ENCODE results near the gene STK25.
"Not testable (repeated sequence)": the region's sequence is repeated elsewhere in the genome, so short reads cannot be mapped to it uniquely, and the experiment has no call there.

The STK25 gene

DNA sequence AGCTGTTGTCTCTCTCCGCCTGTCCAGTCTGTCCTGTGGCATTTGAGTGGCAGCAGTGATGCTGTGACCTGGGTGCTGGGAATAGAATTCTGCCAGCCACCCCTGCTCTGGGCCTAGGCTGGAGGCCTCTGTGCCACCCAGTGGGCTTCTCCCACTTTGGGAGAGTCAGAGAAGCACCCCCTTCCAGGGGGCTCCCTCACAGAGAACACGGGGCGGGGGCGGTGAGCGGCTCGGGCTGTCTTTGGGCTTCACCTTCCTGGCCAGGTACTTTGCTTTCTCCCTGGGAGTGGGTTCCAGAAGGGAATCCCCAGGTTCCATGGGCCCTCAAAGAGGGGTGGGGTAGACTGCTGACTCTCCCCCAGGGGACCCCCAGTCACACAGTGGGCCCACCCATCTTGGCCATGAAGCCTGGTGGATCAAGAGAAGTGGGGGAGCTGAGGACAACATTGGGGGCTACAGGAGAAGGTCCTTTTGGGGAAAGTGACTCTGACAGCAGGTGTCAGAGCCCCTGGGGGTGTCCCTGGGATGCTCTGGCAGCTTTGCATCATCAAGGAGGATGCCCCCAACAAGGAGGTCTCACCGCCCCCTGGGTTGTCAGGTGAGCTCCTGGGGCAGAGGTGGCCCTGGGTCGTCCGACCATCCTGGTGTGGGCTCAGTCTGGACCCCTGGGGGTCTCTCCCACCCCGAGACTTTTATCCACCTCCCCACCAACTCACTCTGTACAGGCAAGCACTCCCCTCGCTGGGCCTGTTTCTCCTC, 31.4 kb upstream of the STK25 start:
- DNase-seq, result no peak

DNA sequence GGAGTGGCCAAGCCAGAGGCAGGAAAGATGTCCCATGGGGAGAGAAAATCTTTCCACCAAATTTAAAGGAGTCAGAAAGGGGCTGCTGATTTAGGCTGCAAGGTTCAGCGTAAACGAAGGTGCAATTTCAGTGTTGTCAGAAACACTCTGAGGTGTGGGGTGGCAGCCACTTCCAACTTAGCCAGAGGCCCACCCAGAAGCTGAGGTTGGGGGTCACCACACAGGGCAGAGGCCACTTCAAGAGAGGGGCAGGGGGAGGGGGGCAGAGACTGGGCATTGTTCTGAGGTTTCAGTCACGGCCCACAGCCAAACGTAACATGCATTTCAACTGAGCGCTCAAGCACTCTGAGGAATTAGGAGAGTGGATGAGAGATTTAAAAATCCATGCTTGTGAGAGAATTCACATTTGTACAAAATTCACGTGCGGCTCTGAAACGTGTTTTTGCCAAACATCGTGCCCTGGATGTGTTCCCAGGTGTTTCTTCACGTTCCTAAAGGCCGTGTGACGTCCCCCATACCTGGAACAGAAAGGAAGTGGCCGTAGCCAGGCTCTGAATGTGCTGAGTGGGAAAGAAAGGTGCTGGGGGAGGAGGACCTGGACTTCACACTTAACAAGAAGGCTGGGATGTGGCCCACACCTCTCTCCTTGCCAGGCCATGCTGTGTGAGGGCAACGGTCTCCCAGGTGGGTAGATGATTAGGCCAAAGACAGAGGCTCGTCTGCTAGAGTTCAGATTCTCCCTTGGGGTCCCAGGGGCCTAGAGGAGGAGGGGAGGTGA, 30.6 kb upstream of the STK25 start:
- DNase-seq, result no peak

DNA sequence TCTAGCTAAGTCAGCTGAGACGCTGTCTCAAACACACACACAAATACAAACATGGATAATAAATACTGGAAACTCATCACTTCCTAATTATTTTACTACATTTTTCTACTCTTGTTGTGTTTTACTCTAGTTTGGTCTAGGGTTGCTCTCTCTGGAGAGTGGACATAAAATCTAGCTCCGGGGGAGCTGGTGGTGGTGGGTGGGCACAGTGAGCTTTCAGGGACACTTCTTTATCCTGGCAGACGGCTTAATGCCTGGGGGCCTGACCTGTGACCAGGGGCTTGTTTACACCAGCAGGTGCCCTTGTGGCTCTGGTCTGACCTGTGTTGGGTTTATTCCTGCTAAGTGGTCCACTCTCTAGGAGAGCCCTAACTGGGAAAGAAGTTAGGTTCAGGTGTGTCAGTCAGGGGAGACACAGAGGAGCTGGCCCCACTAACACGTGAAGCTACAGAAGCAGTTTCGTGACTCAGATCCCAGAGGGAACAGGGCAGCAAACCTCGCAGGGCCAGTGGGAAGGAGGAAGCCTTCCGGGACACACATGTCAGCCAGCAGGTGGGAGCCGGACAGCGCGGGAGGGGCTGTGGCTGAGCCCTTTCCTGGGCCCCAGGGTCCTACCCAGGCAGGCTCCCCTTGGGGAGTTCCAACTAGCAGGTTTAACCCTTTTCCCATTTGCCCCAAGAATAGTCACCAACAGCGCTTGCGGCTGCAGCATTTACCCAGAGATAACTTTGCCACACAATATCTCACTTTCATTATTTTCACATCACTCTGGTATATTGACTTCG, 27.7 kb upstream of the STK25 start:
- no peak for DNase-seq

DNA sequence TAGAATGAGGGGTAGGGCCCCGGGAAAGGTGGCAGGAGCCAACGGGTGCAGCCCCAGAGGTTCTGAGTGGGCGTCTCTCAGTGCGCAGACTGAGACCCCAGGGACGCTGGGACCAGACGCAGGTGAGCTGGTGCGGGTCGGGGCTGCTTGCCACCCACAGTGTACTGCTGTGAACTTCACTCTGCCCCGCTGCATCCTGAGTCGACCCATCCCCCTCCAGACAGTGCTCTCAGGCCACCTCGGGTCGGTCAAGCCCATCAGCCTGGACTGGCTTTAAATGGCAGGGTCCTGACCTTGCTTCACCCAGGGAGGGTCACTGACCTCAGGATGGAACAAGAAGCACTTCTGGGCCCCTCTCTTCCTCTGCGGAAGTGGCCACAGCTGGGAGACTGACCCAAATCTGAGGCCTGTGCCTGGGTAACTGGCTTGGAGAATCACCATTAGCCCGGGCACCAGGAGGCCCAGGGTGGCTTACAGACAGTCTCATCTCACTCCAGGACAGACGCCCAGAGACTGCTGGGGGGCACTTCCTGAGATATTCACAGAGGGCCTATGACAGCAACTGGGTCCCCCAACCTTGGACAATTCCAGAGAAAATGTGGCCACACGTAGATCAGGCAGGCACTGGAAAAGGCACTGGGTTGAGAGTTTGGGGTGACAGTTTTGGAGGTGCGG, 26.5 kb upstream of the STK25 start:
- DNase-seq, result no peak

DNA sequence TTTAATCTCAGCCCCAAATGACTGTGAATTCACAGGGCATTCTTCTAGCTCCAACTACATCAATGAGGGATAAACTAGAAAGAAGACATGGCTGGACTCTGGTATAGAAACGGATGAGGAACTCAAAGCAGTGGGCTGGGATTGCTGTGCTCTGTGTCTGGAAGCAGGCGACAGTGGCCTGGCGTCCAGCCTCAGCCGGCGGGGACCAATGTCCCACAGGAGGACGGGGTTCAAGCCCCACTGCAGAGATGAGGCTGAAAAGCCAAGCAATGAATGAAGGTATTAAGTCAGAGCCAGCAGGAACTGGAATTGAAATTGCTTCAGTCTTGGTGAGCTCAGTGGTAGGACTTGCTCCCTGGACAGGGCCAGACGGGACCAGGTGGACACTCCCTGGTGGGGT, 25.9 kb upstream of the STK25 start:
- no peak for DNase-seq

DNA sequence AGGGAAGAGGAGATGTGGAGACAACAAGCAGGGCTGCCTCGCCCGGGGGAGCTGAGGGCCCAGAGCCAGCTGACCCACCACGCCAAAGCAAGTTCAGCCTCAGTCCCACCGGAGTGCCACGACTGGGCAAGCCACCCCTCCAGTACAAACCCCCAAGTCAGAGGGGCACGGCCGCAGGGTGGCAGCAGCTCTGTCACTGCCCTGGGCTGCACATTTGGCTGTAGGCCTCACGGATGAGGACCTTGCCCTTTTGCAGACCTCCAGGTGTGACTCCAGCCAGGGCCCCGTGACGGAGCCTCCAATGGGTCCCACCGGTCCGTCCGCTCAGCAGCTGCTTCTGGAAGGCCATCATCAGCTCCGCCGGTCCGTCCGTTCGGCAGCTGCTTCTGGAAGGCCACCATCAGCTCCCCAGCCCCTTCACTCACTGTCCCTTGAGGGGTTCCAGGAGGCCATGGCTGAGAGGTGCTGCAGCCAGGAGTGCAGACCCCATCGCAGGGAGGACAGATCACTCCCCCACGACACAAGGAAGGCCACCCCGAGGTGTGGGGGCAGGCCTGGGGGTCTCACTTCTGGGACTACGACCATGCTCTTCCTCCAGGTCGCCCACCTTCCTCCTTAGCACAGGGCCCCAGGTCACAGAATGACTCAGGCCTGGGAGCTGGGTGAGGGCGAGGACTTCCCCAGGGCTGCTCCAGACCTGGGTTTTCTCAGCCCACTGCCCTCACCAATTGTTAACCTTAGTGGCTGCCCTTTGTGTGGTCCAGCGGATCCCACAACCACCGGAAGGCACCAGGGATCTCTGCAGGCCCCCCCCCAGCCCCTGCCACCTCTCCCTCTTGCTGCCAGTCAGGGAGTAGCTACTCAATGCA, 24.6 kb upstream of the STK25 start:
- no peak for DNase-seq

DNA sequence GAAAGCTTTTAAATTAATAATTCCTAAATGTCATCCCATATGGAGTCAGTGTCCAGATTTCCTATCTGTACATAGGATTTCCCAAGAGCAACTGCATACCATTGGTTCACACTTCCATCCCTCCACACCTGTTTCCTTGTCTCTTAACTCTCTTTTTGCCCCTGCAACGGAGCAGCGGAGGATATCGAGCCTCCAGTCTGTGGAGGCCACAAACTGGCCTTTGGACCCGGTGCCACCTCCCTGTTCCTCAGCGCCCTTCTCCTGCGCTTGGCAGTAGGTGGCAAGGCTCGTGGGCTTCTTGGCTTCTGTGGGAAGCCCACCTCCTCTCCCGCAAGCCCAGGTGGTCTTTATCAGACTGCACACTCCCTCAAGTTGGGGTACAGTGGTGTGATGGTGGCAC, 23.8 kb upstream of the STK25 start:
- no peak for DNase-seq

DNA sequence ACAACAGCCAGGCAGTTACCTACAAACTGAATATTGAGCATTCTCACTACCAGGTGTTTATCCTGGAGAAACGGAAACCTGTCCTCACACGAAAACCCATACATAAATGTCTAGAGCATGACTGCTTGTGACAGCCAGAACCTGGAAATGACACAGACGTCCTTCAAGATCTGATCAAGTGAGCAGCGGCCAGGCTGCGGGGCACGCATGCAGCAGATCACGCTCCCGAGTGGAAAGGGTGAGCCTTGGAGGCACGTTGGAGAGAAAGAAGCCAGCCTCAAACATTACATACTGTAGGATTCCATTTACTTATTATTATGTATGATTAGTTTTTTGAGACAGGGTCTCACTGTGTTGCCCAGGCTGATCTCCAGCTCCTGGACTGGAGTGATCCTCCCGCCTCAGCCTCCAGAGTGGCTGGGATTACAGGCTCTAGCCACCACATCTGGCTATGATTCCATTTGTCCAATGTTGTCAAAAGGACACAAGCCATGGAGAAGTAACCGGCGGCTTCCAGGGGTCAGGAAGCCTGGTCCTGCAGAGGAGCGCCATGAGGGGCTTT, 22.9 kb upstream of the STK25 start:
- no peak for DNase-seq

DNA sequence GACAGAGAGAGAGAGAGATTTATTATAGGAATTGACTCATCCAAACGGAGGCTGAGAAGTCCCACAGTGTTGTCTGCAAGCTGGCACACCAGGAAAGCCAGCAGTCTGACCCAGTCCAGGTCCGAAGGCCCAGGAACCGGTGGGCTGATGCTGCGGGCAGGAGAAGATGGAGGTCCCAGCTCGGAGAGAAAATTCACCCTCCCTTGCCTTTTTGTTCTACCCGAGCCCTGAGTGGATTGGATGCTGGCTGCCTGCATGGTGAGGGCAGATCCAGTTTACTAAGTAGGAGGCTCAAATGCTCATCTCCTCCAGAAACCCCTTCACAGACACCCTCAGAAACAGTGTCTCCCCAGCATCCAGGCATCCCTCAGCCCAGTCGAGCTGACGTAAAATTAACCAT, 22.2 kb upstream of the STK25 start:
- no peak for DNase-seq

DNA sequence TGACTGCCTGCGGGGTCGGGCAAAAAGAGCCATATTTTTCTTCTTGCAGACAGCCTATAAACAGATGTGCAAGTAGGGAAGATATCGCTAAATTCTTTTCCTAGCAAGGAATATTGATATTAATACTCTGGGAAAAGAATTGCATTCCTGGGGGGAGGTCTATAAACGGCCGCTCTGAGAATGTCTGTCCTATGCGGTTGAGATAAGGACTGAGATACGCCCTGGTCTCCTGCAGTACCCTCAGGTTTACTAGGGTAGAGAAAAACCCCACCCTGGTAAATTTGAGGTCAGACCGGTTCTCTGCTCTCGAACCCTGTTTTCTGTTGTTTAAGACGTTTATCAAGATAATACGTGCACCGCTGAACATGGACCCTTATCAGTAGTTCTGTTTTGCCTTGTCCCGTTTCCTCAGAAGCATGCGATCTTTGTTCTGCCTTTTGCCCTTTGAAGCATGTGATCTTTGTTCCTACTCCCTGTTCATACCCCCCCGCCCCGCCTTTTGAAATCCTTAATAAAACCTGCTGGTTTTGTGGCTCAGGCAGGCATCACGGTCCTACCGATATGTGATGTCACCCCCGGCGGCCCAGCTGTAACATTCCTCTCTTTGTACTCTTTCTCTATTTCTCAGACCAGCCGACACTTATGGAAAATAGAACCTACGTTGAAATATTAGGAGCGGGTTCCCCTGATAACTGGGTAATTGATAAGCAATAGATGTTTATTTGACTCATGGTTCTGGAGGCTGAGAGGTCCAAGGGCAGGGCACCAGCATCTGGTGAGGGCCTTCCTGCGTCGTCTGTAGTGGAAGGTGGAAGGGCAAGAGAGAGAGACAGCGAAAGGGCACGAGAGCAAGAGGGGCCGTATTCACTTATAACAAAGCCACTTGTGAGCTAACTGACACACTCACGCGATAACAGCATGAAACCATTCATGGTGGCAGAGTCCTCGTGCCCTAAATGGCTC, 17.7 kb upstream of the STK25 start:
- DNase-seq, result not testable (repeated sequence)

DNA sequence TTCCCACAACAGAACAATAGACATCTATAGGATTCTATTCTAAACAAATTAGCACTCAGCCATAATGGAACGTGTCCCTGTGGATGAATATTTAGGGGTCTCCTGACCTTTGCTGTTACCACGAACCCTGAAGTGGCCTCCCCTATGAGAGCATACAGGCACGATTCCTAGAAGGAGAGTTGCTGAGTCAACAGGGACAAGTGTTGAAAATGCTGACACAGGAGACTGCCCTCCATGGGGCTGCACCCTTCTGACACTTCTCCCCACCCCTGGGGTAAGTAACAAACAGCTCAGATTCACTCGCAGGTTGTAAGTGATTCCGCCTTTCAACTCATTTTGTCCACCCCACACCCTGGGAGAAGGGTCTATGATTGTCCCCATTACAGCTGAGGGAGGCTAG, 14.1 kb upstream of the STK25 start:
- DNase-seq, result no peak

DNA sequence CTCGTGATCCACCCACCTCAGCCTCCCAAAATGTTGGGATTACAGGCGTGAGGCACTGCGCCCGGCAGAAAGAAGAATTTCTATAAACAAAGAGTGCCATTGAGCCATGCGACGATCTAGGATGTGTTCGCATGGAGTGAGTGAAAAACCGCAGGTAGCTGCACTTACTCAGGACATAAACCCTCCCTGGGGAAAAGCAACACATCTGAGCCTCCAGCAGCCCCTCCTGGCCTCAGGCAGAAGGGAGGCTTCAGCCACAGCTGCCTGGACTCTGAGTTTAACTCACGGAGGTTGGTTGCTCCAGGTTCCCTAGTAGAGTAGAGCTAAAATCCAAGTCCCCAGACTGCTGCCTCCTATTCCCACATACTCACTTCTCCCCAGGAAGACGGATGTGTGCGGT, 11.3 kb upstream of the STK25 start:
- DNase-seq, result no peak

DNA sequence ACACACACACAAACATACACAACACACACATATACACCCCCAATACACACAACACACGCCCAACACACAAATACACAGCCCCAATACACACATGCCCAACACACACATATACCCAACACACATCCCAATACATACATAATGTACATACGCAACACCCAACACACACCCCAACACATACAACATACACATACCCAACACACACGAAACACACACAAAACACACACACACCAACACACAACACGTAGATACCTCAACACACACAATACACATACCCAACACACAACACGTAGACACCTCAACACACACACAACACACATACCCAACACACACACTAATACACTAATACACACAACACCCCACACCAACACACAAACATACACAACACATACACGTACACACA, 8.9 kb upstream of the STK25 start:
- DNase-seq, result no peak

DNA sequence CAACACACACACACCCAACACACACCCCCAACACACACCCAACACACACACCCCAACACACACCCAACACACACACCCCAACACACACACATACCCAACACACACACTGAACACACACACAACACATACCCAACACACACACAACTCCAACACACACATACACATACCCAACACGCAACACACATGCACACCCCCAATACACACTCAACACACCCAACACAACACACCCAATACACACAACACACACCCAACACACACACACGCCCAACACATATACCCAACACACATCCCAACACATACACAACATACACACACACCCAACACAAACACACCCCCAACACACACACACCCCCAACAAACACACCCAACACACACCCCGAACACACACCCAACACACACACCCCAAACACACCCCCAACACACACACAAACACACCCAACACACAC, 8.2 kb upstream of the STK25 start:
- DNase-seq, result no peak

DNA sequence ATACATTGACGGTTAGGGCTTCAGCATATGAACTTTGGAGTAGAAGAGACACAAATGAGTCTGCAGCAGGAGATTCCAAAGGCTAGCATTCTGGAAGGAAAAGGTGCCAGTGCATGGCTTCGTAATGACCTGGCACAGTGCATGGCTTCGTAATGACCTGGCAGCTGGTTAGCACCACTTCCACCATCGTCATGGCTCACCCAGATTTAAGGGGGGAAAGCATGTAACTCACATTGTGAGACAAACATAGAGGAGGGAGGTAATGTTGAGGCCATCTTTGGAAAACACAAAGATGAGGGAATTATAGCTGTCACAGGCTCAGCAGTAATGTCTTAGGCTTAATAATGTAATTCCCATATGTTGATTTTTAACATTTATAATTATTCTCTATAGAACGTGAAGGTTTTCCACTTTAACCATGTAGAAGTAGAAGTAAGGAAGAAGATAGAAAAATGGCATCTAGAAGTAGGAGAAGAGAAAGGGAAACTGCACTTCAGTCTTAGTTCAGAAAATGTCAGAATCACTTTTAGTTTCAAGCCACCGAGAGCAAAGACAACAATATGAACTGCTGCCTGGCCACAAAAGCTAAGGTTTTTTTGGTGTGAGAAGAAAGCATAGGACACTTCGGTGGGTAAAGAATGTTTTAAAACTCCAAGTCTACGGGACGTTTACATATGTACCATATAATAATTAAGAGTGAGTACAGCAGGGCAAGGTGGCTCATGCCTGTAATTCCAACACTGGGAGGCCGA, 6.8 kb upstream of the STK25 start:
- DNase-seq, result no peak

DNA sequence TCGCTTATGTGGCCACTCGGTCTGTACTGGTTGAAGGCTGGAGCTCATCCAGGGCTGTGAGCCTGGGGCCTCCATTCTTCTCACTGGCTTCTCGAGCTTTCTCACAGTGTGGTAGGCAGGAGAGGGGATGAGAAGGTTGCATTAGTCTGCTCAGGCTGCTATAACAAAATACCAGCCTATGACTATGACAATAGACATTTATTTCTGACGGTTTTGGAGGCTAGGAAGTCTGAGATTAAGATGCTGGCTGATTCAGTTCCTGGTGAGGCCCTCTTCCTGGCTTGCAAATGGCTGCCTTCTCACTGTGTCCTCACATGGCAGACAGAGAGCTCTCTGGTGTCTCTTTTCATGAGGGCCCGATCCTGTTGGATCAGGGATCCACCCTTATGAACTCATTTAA, 6.2 kb upstream of the STK25 start:
- no peak for DNase-seq

DNA sequence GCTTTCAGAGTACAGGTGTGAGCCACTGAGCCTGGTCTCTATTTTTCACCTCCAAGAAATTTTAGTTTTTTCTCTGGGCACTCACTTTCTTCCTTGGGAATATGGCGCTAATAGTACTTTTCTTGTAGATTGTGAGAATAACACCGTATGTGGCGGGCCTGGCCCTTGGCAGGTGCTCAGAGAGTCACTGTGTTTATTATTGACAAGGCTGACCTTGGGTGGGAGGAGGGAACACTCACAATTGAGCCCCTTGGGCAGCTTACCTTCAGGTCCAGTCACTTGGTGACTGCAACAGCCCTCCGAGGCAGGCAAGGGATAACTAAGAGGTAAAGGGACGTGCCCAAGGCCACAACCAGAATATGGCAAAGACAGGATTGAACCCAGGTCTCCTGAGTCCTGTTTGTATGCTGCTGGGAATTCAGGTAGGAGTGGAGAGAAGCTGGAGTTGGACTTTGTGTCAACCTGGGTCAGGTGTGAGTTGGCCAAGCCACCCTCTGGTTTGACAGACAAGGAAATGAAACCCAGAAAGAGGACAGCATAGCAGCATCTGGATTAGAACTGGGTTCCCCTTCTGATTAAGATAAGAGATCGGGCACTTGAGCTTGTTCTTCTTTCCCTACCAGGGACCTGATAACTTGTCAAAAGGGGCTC, 2.8 kb upstream of the STK25 start:
- DNase-seq, result no peak

DNA sequence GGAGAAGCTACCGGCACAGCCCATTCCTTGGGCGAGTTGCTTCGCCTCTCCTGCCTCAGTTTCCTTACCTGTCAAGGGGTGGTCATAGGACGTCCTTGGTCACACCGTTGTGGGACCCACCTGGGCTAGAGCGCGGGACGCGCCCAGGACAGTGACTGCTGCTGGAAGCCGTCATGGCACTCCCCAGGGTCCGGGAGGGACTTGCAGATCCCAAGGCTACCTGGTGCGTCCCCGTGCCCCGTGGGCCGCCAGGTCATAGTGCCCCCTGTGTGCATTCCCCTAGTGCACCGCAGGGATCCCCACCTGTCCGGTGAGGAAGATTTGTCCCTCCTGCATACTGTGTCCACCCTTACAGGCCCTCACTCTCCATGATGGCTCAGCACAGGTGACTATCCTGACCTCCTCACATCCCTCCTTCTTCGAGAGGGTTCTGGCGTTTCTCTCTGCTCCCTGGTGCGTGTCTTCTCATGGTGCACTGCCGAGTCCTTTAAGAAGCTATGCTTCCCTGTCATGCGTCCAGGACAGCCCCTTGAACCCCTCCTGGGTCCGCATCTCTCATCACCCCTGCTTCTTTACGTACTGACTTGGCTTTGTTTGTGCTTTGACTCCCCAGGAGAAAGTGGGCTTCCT, 886 bp upstream of the STK25 start:
- no peak for DNase-seq

Data from NCI-H1105 (cell line).